Stomach (tissue), 4 donors: ENCODE data around the gene HOXC4.

Source experiments
- POLR2A ChIP-seq, 4 donors: fragments of 450-650 bp; IDR thresholded peaks; one replicate each; pipeline ENCODE4 v1.6.1; 2016; ENCODE audit warnings: antibody characterized with exemption in 4 of 4, control low read depth in 2 of 4, mild to moderate bottlenecking in 1 of 4, moderate library complexity in 1 of 4
- POLR2AphosphoS5 ChIP-seq, 3 donors: sonication (generic); formaldehyde crosslinking; IDR thresholded peaks; one replicate each; pipeline ENCODE4 v1.6.1; 2016; ENCODE audit warnings: antibody characterized with exemption in 3 of 3

DNA sequence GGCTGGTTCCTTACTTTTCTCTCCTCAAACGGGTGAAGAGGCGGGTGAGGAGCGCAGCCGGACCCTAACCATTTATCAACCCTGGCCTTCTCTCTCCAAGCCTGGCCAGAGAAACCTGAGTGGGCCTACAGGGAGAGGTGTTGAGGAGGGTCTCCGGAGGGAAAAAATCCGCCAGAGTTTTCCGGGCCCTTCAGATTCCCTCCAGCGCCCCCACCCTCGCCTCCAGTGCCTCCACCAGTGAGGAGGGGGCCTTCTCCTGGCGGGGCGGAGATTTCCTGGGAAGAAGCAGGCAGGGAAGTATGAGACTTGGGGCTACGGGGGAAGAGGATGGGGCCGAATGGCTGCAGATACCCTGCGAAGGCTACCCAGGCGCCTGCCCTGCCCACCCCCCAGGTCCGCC, 22.2 kb upstream of the HOXC4 start:
- TF ChIP-seq POLR2A (IDR thresholded peaks at IDR 0.05) (no peak), POLR2AphosphoS5 (IDR thresholded peaks at IDR 0.05) (no peak)
